Measurements from ENCODE around the gene PER3. TPM values are rescaled to one million over a fixed set of nuclear protein-coding genes. Genes with fewer than 3 reads are reported as not detected.
"Not testable (repeated sequence)": the region's sequence is repeated elsewhere in the genome, so short reads cannot be mapped to it uniquely, and the experiment has no call there.

Gene PER3
- total and polyA plus RNA-seq, 2 donors (not counting 1 experiment from before 2014, with no cell fraction given), result 16.6 to 18.8 TPM

DNA sequence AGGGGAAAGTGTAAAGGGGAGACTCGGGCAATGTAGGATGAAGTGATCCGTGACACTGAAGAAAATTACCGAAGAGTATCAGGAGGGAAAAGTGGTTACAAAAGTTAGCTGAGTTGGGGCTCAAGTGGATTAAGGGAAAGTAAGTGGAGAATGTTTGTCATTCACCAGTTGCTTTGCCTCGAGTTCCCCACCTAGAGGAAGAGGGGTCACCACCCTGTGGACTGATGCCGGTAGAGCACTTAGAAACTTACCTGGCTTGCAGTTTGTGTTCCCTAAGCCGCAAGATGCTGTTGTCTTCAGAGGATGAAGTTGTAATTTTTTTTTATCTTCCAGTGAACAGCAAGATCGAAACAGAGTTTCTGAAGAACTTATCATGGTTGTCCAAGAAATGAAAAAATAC, 1.0 kb downstream of the PER3 start:
- DNase-seq (ENCODE audit: low read depth in 2 of 2), result no peak
- H3K27me3 ChIP-seq (ENCODE audit: control insufficient read depth, insufficient read depth, low read length), result no peaks in the 10 kb centered on the region
- H3K4me3 ChIP-seq (replicated peaks in 1 of 4; ENCODE audit: control extremely low read depth in 1 of 4, insufficient read depth in 1 of 4, low read depth in 3 of 4, low read length in 4 of 4), result peak overlapping the region in 3 of 4 experiments; percentile 51 to 64 (median 62)
- peak overlapping the region; percentile 73 for H3K4me2 ChIP-seq (ENCODE audit: extremely low read depth, insufficient read depth, low read length)
- H2AFZ ChIP-seq (ENCODE audit: low read length), result no peak overlapping the region
- no peak for TF ChIP-seq EZH2 (IDR thresholded peaks at IDR 0.05; ENCODE audit: low read length, missing control alignments)
- TF ChIP-seq CTCF (conservative IDR thresholded peaks at IDR 0.05 in 1 of 2, IDR thresholded peaks at IDR 0.05 in 1 of 2; ENCODE audit: low read depth in 1 of 2, low read length in 2 of 2), result no peak
- no peak overlapping the region for H3K27ac ChIP-seq (ENCODE audit: insufficient read depth, low read length)
- peaks cover 5% of the 10 kb centered on the region for H3K36me3 ChIP-seq (ENCODE audit: control insufficient read depth, insufficient read depth, low read length)
- no peak overlapping the region for H3K9ac ChIP-seq (ENCODE audit: insufficient read depth, low read length)
- no peaks in the 10 kb centered on the region for H4K20me1 ChIP-seq (ENCODE audit: control insufficient read depth, extremely low read depth, insufficient read depth, low read length)
- H3K79me2 ChIP-seq (ENCODE audit: control insufficient read depth, insufficient read depth, low read length), result no peaks in the 10 kb centered on the region
- peaks cover 3% of the 10 kb centered on the region for H3K4me1 ChIP-seq (ENCODE audit: control insufficient read depth, extremely low read depth, insufficient read depth, low read length)
- H3K9me3 ChIP-seq (ENCODE audit: control insufficient read depth, insufficient read depth, low read depth, low read length), result no peaks in the 10 kb centered on the region

DNA sequence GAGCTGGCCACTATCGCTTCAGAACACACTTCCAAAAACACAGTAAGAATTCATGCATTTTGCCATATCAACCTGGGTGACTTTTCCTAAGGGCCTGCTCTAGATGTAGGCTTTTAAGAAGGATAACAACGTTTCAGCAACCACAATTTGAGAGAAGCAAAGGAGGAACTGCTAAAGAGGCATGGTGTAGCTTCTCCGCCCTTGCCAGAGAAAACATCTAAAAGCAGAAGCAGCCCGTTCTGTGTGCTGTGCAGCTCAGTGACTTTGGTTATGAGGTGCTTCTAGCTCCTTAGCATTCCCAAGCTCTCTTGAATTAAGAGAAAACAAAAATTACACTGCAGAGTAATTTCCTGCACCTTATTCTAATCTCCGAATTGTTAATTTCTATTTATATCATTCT, 2.7 kb downstream of the PER3 start:
- Histone ChIP-seq H3K27ac (ENCODE audit: insufficient read depth, low read length) (no peak overlapping the region), H3K79me2 (ENCODE audit: control insufficient read depth, insufficient read depth, low read length) (no peaks in the 10 kb centered on the region), H3K4me3 (replicated peaks in 1 of 4; ENCODE audit: control extremely low read depth in 1 of 4, insufficient read depth in 1 of 4, low read depth in 3 of 4, low read length in 4 of 4) (no peak overlapping the region), H3K9ac (ENCODE audit: insufficient read depth, low read length) (no peak overlapping the region), H4K20me1 (ENCODE audit: control insufficient read depth, extremely low read depth, insufficient read depth, low read length) (no peaks in the 10 kb centered on the region), H3K27me3 (ENCODE audit: control insufficient read depth, insufficient read depth, low read length) (no peaks in the 10 kb centered on the region), H3K4me1 (ENCODE audit: control insufficient read depth, extremely low read depth, insufficient read depth, low read length) (peaks cover 3% of the 10 kb centered on the region), H3K9me3 (ENCODE audit: control insufficient read depth, insufficient read depth, low read depth, low read length) (no peaks in the 10 kb centered on the region), H3K4me2 (ENCODE audit: extremely low read depth, insufficient read depth, low read length) (no peak overlapping the region), H2AFZ (ENCODE audit: low read length) (no peak overlapping the region), H3K36me3 (ENCODE audit: control insufficient read depth, insufficient read depth, low read length) (peaks cover 1% of the 10 kb centered on the region)
- DNase-seq (ENCODE audit: low read depth in 2 of 2), result no peak
- TF ChIP-seq CTCF (conservative IDR thresholded peaks at IDR 0.05 in 1 of 2, IDR thresholded peaks at IDR 0.05 in 1 of 2; ENCODE audit: low read depth in 1 of 2, low read length in 2 of 2), result no peak
- no peak for TF ChIP-seq EZH2 (IDR thresholded peaks at IDR 0.05; ENCODE audit: low read length, missing control alignments)

GRCh38 chr1:7789828-7790227, 5.7 kb downstream of the PER3 start:
- Histone ChIP-seq H3K9me3 (ENCODE audit: control insufficient read depth, insufficient read depth, low read depth, low read length) (no peaks in the 10 kb centered on the region), H3K79me2 (ENCODE audit: control insufficient read depth, insufficient read depth, low read length) (no peaks in the 10 kb centered on the region), H3K9ac (ENCODE audit: insufficient read depth, low read length) (no peak overlapping the region), H4K20me1 (ENCODE audit: control insufficient read depth, extremely low read depth, insufficient read depth, low read length) (no peaks in the 10 kb centered on the region), H3K27ac (ENCODE audit: insufficient read depth, low read length) (no peak overlapping the region), H3K4me1 (ENCODE audit: control insufficient read depth, extremely low read depth, insufficient read depth, low read length) (peaks cover 2% of the 10 kb centered on the region), H3K4me2 (ENCODE audit: extremely low read depth, insufficient read depth, low read length) (no peak overlapping the region), H2AFZ (ENCODE audit: low read length) (no peak overlapping the region), H3K4me3 (replicated peaks in 1 of 4; ENCODE audit: control extremely low read depth in 1 of 4, insufficient read depth in 1 of 4, low read depth in 3 of 4, low read length in 4 of 4) (no peak overlapping the region), H3K27me3 (ENCODE audit: control insufficient read depth, insufficient read depth, low read length) (no peaks in the 10 kb centered on the region), H3K36me3 (ENCODE audit: control insufficient read depth, insufficient read depth, low read length) (peaks cover 1% of the 10 kb centered on the region)
- no peak for DNase-seq (ENCODE audit: low read depth in 2 of 2)
- TF ChIP-seq CTCF (conservative IDR thresholded peaks at IDR 0.05 in 1 of 2, IDR thresholded peaks at IDR 0.05 in 1 of 2; ENCODE audit: low read depth in 1 of 2, low read length in 2 of 2) (no peak), EZH2 (IDR thresholded peaks at IDR 0.05; ENCODE audit: low read length, missing control alignments) (no peak)

DNA sequence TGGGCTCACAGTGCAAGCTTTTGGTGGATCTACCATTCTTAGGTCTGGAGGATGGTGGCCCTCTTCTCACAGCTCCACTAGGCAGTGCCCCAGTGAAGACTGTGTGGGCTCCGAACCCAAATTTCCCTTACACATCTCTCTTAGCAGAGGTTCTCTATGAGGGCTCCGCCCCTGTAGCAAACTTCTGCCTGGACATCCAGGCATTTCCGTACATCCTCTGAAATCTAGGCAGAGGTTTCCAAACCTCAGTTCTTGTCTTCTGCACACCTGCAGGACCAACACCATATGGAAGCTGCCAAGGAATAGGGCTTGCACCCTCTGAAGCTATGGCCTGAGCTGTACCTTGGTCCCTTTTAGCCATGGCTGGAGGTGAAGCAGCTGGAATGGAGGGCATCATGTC, 6.9 kb downstream of the PER3 start:
- H3K9me3 ChIP-seq (ENCODE audit: control insufficient read depth, insufficient read depth, low read depth, low read length); H3K79me2 ChIP-seq (ENCODE audit: control insufficient read depth, insufficient read depth, low read length); H3K4me1 ChIP-seq (ENCODE audit: control insufficient read depth, extremely low read depth, insufficient read depth, low read length); H3K27me3 ChIP-seq (ENCODE audit: control insufficient read depth, insufficient read depth, low read length); H3K27ac ChIP-seq (ENCODE audit: insufficient read depth, low read length); H3K4me2 ChIP-seq (ENCODE audit: extremely low read depth, insufficient read depth, low read length); DNase-seq (ENCODE audit: low read depth in 2 of 2); H4K20me1 ChIP-seq (ENCODE audit: control insufficient read depth, extremely low read depth, insufficient read depth, low read length); H3K36me3 ChIP-seq (ENCODE audit: control insufficient read depth, insufficient read depth, low read length); H2AFZ ChIP-seq (ENCODE audit: low read length); H3K4me3 ChIP-seq (replicated peaks in 1 of 4; ENCODE audit: control extremely low read depth in 1 of 4, insufficient read depth in 1 of 4, low read depth in 3 of 4, low read length in 4 of 4); H3K9ac ChIP-seq (ENCODE audit: insufficient read depth, low read length): not testable (repeated sequence)

Data from fibroblast of lung (primary cell).